Fibroblast of skin of left biceps (primary cell): Measurements from ENCODE around the gene LY6G6C.

ENCODE experiments used
- DNase-seq, 2 experiments: peaks; one replicate each; pipeline ENCODE4 v3.0.0-alpha.2; 2013; ENCODE audit warnings: low read depth in 2 of 2

Gene LY6G6C

GRCh38 chr6:31741815-31742214 lies 20.3 kb upstream of the LY6G6C start:
- no peak for DNase-seq

DNA sequence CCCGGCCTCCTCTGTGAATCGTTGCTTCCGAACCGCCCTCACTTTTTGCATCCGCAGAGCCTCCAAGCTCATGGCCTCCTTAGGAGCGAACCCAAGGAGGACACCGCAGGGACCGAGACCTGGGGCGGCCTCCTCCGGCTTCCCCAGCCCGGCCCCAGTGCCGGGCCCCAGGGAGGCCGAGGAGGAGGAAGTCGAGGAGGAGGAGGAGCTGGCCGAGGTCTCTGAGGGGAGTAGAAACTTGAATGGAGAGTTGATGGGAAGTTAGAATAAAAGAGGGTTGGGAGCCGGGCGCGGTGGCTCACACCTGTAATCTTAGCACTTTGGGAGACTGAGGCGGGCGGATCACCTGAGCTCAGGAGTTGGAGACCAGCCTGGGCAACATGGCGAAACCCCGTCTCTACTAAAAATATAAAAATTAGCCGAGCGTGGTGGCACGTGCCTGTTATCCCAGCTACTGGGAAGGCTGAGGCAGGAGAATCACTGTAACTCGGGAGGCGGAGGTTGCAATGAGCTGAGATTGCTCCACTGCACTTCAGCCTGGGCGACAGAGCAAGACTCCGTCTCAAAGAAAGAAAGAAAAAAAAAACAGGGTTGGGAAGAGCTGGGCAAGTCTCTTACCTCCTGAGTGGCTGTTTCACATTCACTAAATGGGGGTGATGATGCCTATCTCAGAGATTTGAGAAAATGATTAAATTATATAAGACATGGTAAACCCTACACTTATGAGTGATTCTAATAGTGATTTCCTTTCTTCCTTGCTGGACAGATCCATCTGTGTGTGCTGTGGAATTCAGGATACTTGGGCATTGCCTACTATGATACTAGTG lies 19.1 kb upstream of the LY6G6C start:
- DNase-seq, result no peak

DNA sequence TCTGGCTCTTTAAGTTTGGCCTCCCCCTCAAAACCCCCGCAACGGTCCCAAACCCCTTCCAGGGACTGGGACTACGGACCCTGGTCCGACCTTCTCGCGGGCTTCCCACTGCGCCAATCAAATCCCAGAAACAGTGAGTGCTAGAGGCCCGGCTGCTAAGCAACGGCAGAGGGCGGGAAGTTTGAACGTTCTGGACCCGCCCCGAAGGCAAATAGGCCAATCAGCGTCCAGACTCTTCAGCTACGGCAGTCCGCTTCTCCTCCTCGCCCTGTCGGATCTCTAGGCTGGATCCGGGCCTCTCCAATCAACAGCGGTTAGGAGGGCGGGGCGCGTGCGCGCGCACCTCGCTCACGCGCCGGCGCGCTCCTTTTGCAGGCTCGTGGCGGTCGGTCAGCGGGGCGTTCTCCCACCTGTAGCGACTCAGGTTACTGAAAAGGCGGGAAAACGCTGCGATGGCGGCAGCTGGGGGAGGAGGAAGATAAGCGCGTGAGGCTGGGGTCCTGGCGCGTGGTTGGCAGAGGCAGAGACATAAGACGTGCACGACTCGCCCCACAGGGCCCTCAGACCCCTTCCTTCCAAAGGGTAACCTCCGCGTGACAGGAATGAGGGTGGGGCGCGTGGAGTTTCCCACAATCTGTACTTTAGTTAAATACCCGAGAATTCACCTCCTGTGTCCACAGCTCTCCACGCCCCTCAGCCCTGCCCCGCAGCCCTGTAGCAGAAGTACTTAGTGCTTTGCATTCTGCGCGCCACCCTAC lies 18.3 kb upstream of the LY6G6C start, which contains the start of gene MSH5:
TSS of gene MSH5 (plus strand) at position 367 of the 758 bp plus-strand sequence. CDS start 462 bp downstream, outside the sequence.
- DNase-seq, result peak; percentile 96 to 97

- DNase-seq, result peak in 1 of 2 experiments; percentile 36
Observed at GRCh38 chr6:31737991-31738979, 16.7 kb upstream of the LY6G6C start.

DNA sequence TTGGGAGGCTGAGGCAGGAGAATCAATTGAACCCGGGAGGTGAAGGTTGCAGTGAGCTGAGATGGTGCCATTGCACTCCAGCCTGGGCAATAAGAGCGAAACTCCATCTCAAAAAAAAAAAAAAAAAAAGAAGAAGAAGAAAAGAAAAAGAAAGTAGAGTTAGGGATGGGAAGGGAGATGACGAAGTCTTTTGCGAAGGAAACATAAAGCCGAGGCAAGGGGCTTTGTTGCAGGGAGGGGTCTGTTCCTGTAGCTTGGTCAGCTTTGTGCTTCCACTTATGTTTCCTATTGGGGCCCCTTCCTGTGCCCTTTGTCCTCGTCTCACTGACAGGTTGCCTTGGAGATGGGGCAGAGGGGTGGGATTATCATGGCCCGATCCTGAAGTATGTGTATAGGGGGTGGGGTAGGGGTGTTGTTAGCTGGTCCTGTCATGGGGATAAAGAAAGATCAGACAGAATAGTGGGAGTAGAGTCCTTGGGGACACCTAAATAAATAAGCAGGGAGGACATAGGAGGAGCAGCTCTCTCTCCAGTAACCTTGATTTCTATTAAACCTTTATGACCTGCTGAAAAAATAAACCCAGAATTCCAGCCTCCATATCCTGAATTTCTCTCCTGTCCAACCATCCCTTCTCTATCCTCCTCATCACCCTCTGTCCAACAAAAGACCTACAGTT lies 15.9 kb upstream of the LY6G6C start:
- DNase-seq, result no peak

GRCh38 chr6:31736768-31737314 lies 15.3 kb upstream of the LY6G6C start:
- no peak for DNase-seq

GRCh38 chr6:31736021-31736767 lies 14.6 kb upstream of the LY6G6C start, which contains the start of gene CLIC1:
TSS of gene CLIC1 (minus strand) at chr6:31736530. CDS start at chr6:31736300, 230 bp downstream.
- DNase-seq, result peak in 1 of 2 experiments; percentile 47

GRCh38 chr6:31734821-31735406 lies 13.4 kb upstream of the LY6G6C start:
- peak in 1 of 2 experiments; percentile 26 for DNase-seq

DNA sequence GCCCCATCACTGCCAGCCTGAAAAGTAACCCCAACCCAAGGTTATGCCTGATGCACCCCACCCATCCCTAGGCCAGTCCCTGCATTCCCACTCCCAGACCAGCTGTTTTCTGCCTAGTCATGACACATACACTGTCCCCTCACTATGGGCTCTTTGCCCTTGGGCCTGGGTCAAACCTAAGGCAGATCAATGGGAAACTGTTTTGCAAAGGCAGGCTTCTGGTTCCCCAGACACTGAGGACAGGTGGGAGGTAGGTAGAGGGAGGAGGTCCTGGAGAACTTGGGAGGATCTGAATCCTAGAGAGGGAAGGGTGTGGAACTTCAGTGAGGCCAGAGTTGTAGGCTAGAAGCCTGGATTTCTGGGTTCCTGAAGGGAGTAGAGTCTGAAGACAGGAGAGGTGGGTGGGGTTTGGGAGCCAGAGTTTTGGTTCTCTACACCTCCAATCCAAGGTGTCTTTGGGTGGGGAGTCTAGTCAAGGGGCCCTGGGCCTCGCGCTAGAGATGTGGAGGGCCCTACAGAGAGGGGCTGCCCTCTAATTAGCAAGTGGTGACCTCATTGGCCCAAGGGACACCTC lies 12.8 kb upstream of the LY6G6C start:
- DNase-seq, result no peak

DNA sequence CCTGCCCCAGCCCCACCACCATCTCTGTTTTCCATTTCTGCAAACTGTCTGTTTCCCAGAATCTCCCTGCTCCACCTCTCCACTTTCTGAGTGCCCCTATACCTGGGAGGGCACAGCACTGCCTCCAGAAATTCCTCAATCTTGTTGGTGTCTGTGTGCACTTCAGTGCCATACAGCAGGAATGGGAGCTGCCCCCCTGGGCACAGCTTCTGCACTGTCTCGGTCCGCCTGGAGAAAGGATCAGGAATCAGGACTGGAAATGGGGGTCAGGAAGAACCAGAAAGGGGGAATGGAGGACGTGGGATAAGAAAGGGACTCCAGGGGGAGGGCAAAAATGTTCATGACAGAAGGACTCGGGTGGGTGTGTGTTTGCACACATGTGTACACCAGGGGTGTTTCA lies 12.2 kb upstream of the LY6G6C start:
- no peak for DNase-seq

DNA sequence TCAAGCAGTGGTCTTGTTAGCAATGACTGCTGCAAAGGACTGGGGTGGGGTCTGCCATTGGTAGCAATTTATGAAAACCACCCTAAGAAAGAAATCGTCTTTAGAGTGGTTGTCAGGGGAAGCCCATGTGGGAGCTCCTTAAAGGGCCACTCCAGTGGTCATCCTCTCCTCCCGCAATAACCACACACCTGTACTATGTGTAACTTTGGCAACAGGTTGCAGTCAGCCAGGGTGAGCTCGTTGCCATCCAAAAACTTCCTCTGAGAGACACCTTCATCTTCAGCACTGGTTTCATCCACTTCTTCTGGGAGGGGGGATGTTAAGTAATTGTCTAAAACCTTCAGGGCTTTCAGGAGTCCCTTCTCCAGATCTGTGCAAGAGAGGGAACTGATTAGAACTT lies 10.5 kb upstream of the LY6G6C start:
- no peak for DNase-seq

DNA sequence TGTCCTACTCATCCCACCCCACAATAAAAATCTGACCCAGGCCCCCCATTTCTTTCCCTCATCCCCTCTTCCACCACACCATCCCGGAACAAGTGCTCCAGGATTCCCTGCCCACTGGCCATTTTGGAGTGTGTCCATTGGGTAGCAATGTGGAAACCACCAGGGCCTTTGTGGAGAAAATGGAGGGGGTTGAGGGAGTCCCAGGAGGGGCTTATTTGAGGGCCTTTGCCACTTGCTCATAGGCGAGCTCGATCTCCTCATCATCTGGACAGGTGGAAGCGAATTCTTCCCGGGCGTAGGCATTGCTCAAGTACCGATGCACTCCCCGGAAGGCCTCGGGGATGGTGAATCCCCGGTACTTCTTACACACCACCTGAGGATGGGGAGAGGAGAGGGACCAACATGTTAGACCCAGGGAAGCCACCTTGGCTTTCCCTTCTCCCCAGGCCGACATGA lies 9.1 kb upstream of the LY6G6C start:
- DNase-seq, result no peak

DNA sequence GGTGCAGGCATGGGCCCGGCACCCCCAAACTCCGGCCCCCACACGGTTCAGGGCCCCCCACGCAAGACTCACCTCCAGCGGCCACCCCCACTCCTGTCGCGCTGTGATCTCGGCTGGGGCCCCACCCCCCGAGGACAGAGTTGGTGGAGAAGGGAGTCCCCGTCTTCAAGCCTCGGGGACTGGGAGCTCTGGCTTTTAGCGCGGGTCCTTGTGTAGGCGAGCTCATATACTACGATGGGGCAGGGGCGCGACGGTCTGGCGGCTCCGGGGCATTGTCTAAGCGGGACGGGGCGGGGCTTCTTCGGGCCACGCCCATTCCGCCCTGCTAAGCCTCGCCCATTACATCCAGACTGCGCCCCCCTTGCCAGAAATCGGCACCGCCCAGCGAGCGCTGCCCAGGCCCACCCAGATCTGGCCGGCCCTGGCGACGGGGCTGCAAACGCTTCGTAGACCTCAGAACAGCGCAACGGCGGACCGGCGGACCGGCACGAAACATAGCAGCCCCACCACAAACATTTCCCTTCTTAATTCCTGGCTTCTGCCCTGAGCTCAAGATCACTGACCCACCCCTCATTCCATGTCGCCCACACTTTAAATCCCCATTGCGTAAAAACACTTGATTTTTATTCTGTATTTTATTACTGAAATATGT lies 8.6 kb upstream of the LY6G6C start:
- DNase-seq, result peak; percentile 75

GRCh38 chr6:31729515-31729978 lies 8.0 kb upstream of the LY6G6C start:
- DNase-seq, result peak in 1 of 2 experiments; percentile 29

GRCh38 chr6:31728767-31729514 lies 7.4 kb upstream of the LY6G6C start, which contains the start of gene DDAH2:
TSS of gene DDAH2 (minus strand) at chr6:31729299. CDS start at chr6:31729161, 138 bp downstream.
- no peak for DNase-seq

GRCh38 chr6:31727717-31728671 lies 6.4 kb upstream of the LY6G6C start:
- no peak for DNase-seq
